Regular cardiac myocyte (primary cell): ENCODE data around the gene CD3G. TPM values are rescaled to one million over a fixed set of nuclear protein-coding genes. Genes with fewer than 3 reads are reported as not detected.

Experiments
- total RNA-seq: library from RNA; depleted of rRNA; stranded (reverse); fragments of >200 nt; gene quantifications from 2 replicates; pipeline ENCODE4 v1.2.3, GENCODE V29; 2014

Gene CD3G
- not detected in 2 replicates for total RNA-seq

GRCh38 chr11:118343981-118344515, at the start of gene CD3G:
CD3G (plus strand) TSS chr11:118344344; CDS start chr11:118344424, 80 bp downstream.

GRCh38 chr11:118304568-118305248, 39.4 kb upstream of the CD3G start, which contains the start of gene CD3E:
CD3E (plus strand) TSS chr11:118304730; CDS start chr11:118304953, 223 bp downstream.

GRCh38 chr11:118342503-118343161, 1.5 kb upstream of the CD3G start, which contains the start of gene CD3D:
CD3D (minus strand) TSS chr11:118342705; CDS start chr11:118342607, 98 bp downstream.

GRCh38 chr11:118359295-118359958, 15.3 kb downstream of the CD3G start, which contains the start of gene UBE4A:
UBE4A (plus strand) TSS chr11:118359600; CDS start chr11:118365081, 5,481 bp downstream.

DNA sequence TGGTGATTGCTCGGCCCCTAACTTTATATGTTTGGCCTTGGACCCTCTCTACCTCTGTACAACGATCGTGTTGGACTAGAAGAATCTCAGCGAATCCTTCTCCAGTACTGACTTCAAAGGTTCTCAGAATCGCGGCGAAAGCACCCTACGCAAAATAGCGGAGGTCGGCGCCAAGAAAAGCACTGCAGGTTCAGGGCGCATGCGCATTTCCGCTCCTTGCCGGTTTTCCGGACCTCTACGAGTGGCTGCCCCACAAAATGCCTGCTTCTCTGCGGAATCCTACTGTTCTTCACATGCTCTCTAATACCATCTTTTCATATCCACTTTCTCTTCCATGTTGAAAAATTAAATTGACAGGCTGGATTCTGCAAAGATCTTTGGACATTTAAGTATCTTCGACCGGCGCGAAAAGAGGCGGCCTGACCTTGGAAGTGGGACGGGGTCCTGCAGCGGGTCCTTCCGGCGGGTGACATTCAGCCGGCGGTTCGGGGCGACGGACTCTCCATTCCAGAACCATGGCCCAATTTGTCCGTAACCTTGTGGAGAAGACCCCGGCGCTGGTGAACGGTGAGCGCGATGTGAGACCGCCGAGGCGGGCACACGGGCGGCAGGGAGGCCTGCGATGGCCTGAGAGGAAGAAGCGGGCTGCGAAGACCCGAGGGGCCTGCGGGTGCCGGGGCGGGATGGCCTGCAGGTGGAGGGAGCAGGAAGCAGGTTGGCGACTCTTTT, 57.2 kb downstream of the CD3G start, which contains the start of gene ATP5MG:
Gene ATP5MG (plus strand): TSS at position 456 of the 729 bp plus-strand sequence. CDS start 60 bp downstream, at position 516.

Other genes starting within 250 kb of the CD3G start
- gene SCN4B, start 191.5 kb upstream of the CD3G start, total RNA-seq, result 0.28 TPM in 1 of 2 replicates, not detected in the other
- not detected in 2 replicates for gene SCN2B, start 167.7 kb upstream of the CD3G start, total RNA-seq
- gene JAML, start 119.3 kb upstream of the CD3G start, total RNA-seq, result not detected in 2 replicates
- gene MPZL3, start 92.0 kb upstream of the CD3G start, total RNA-seq, result 1.3 and 2.0 TPM in 2 replicates
- 0.19 and 1.1 TPM in 2 replicates for gene MPZL2, start 80.0 kb upstream of the CD3G start, total RNA-seq
- gene CD3E, start 39.6 kb upstream of the CD3G start, total RNA-seq, result not detected in 2 replicates
- not detected in 2 replicates for gene CD3D, start 1.6 kb upstream of the CD3G start, total RNA-seq
- gene UBE4A, start 15.3 kb downstream of the CD3G start, total RNA-seq, result 33.3 and 36.0 TPM in 2 replicates
- gene ATP5MG, start 57.3 kb downstream of the CD3G start, total RNA-seq, result 54.4 and 62.5 TPM in 2 replicates
- 12.8 and 20.9 TPM in 2 replicates for gene KMT2A, start 92.1 kb downstream of the CD3G start, total RNA-seq
- 0.58 and 1.7 TPM in 2 replicates for gene TTC36, start 183.1 kb downstream of the CD3G start, total RNA-seq
- 10.9 and 15.5 TPM in 2 replicates for gene TMEM25, start 186.8 kb downstream of the CD3G start, total RNA-seq
- gene IFT46, start 221.6 kb downstream of the CD3G start, total RNA-seq, result 21.7 and 27.0 TPM in 2 replicates
- 159 and 212 TPM in 2 replicates for gene ARCN1, start 228.1 kb downstream of the CD3G start, total RNA-seq